GM18907 (cell line): ENCODE results near the gene GP1BB.

Source experiments
- ATAC-seq: cut with Tn5 transposase; IDR thresholded peaks from one replicate; pipeline ENCODE4 v1.9.1; 2021; ENCODE audit warnings: mild to moderate bottlenecking, moderate library complexity; ENCODE audit not compliant: unreplicated experiment

The GP1BB gene

GRCh38 chr22:19713650-19714311 lies 9.6 kb upstream of the GP1BB start:
- ATAC-seq = no peak

GRCh38 chr22:19714312-19715187 lies 8.8 kb upstream of the GP1BB start, which contains the start of gene SEPTIN5:
Gene SEPTIN5, plus strand, starts transcription at chr22:19714503. Its CDS starts 86 bp downstream, at chr22:19714589.
- no peak for ATAC-seq

GRCh38 chr22:19715188-19715930 lies 8.0 kb upstream of the GP1BB start:
- no peak for ATAC-seq

GRCh38 chr22:19716041-19716828 lies 7.1 kb upstream of the GP1BB start:
- ATAC-seq = no peak

GRCh38 chr22:19716829-19717105 lies 6.6 kb upstream of the GP1BB start:
- no peak for ATAC-seq

GRCh38 chr22:19717181-19717580 lies 6.2 kb upstream of the GP1BB start:
- no peak for ATAC-seq

GRCh38 chr22:19717691-19718455 lies 5.5 kb upstream of the GP1BB start:
- ATAC-seq = peak; percentile 56

GRCh38 chr22:19718456-19719049 lies 4.8 kb upstream of the GP1BB start:
- ATAC-seq = no peak

- no peak for ATAC-seq
Measured at GRCh38 chr22:19719050-19719482, 4.3 kb upstream of the GP1BB start.

- no peak for ATAC-seq
Measured at GRCh38 chr22:19719488-19720021, 3.8 kb upstream of the GP1BB start.

GRCh38 chr22:19720150-19720827 lies 3.0 kb upstream of the GP1BB start:
- no peak for ATAC-seq

GRCh38 chr22:19720999-19721329 lies 2.4 kb upstream of the GP1BB start:
- ATAC-seq = no peak

GRCh38 chr22:19721330-19722177 lies 1.8 kb upstream of the GP1BB start:
- ATAC-seq = no peak

- ATAC-seq = no peak
Measured at GRCh38 chr22:19722178-19722981, 959 bp upstream of the GP1BB start.

- no peak for ATAC-seq
Measured at GRCh38 chr22:19722982-19723231, 432 bp upstream of the GP1BB start.

GRCh38 chr22:19723983-19724827 lies 866 bp downstream of the GP1BB start:
- ATAC-seq = no peak
